Epithelial cell of proximal tubule (primary cell): ENCODE data around the gene GOLGA6A. TPM values are rescaled to one million over a fixed set of nuclear protein-coding genes. Genes with fewer than 3 reads are reported as not detected.
"Not testable (repeated sequence)": the region's sequence is repeated elsewhere in the genome, so short reads cannot be mapped to it uniquely, and the experiment has no call there.

ENCODE experiments used
- DNase-seq: peaks from one replicate; pipeline ENCODE4 v3.0.0-alpha.2; 2011; ENCODE audit warnings: low read depth
- H3K4me3 ChIP-seq: 2 replicates; pipeline ENCODE4 v1.5.1; 2011; ENCODE audit warnings: low read depth, mild to moderate bottlenecking, low read length
- CTCF ChIP-seq: conservative IDR thresholded peaks from 2 replicates; pipeline ENCODE4 v1.5.1; 2012; ENCODE audit warnings: low read depth, mild to moderate bottlenecking, low read length
- total RNA-seq: library from RNA; depleted of rRNA; stranded (reverse); fragments of >200 nt; gene quantifications from 2 replicates; pipeline ENCODE4 v1.2.3, GENCODE V29; 2015

Gene GOLGA6A
- total RNA-seq, 1 donor from 2014 or later = not detected

- no peak overlapping the region for H3K4me3 ChIP-seq
- TF ChIP-seq CTCF = no peak
- DNase-seq = no peak
Observed at GRCh38 chr15:74060251-74060650, 22.1 kb downstream of the GOLGA6A start.

GRCh38 chr15:74059050-74059833 lies 23.1 kb downstream of the GOLGA6A start:
- DNase-seq, H3K4me3 ChIP-seq: not testable (repeated sequence)

GRCh38 chr15:74056330-74056729 lies 26.0 kb downstream of the GOLGA6A start:
- not testable (repeated sequence) for H3K4me3 ChIP-seq, DNase-seq

- DNase-seq = no peak
- no peak for TF ChIP-seq CTCF
- H3K4me3 ChIP-seq = no peak overlapping the region
Observed at GRCh38 chr15:74055804-74056203, 26.5 kb downstream of the GOLGA6A start.

- TF ChIP-seq CTCF = peak; percentile 63
- DNase-seq = no peak
Observed at GRCh38 chr15:74053941-74054529, 28.3 kb downstream of the GOLGA6A start.

GRCh38 chr15:74053517-74053916 lies 28.8 kb downstream of the GOLGA6A start:
- H3K4me3 ChIP-seq = no peak overlapping the region
- no peak for DNase-seq
- TF ChIP-seq CTCF = no peak

More at GRCh38 chr15:74053941-74054529, 28.3 kb downstream of the GOLGA6A start:
- H3K4me3 ChIP-seq = no peak overlapping the region

GRCh38 chr15:74052271-74053260 lies 29.8 kb downstream of the GOLGA6A start:
- DNase-seq, H3K4me3 ChIP-seq: not testable (repeated sequence)

- H3K4me3 ChIP-seq = no peak overlapping the region
- TF ChIP-seq CTCF = no peak
- no peak for DNase-seq
Observed at GRCh38 chr15:74050556-74051234, 31.7 kb downstream of the GOLGA6A start.
